HepG2 (cell line): Measurements from ENCODE around the gene TXNDC11. TPM values are rescaled to one million over a fixed set of nuclear protein-coding genes. Genes with fewer than 3 reads are reported as not detected.

ENCODE experiments used
- ATAC-seq: fragments of 200-7000 bp; cut with Tn5 transposase; 3 replicates; pipeline ENCODE4 v1.9.1; 2020; ENCODE audit warnings: mild to moderate bottlenecking, moderate library complexity
- BruUV-seq: library from RNA; stranded (reverse); fragments of 400-500 nt; replicated peaks from 2 replicates; lab custom pipeline; 2021; lab: Mats Ljungman, UMichigan
- CTCF ChIA-PET: fragments of 300-600 bp; formaldehyde crosslinking; extraction: SDS; loops from one replicate; lab custom pipeline; 2021; ENCODE audit warnings: low total read pairs, inconsistent platforms, low intra/inter-chr PET ratio; lab: Yijun Ruan, JAX
- POLR2A ChIA-PET: fragments of 350-600 bp; sonication (Branson Sonifier 250); formaldehyde crosslinking; loops from one replicate; lab custom pipeline; 2020; ENCODE audit warnings: antibody characterized with exemption, inconsistent platforms; lab: Yijun Ruan, JAX
- DNase-seq: peaks from one replicate; pipeline ENCODE4 v3.0.0-alpha.2; 2015; ENCODE audit warnings: low spot score
- FAIRE-seq: peaks from 3 replicates; lab custom pipeline; 2011; peaks lifted over from hg19 to GRCh38; lab: Jason Lieb, UNC
- H2AFZ ChIP-seq: one replicate; pipeline ENCODE4 v1.6.1; 2011; ENCODE audit warnings: low read length, inconsistent platforms
- H3K27ac ChIP-seq: fragments of 300-600 bp; 3 replicates; pipeline ENCODE4 v1.8.0; 2011; ENCODE audit warnings: mixed run types, mild to moderate bottlenecking, mixed read lengths, low read length, inconsistent platforms; ENCODE audit not compliant: insufficient read depth; ENCODE audit errors: extremely low read length
- H3K27me3 ChIP-seq, 2 experiments: fragments of 200-600 bp in 1 of 2; 2 replicates in 1 of 2; 3 replicates in 1 of 2; pipeline versions ENCODE4 v1.6.0 to v1.8.0; 2011; ENCODE audit warnings: low read length in 2 of 2, mild to moderate bottlenecking in 2 of 2, moderate library complexity in 2 of 2, inconsistent platforms in 1 of 2; ENCODE audit not compliant: insufficient read depth in 2 of 2, control insufficient read depth in 1 of 2
- H3K36me3 ChIP-seq, 2 experiments: fragments of 200-600 bp in 1 of 2; replicated peaks in 1 of 2; 2 replicates in 1 of 2; 3 replicates in 1 of 2; pipeline versions ENCODE4 v1.5.1 to v1.8.0; 2011; ENCODE audit warnings: low read length in 2 of 2, inconsistent platforms in 1 of 2; ENCODE audit not compliant: insufficient read depth in 2 of 2, control insufficient read depth in 1 of 2
- H3K4me1 ChIP-seq: 2 replicates; pipeline ENCODE4 v1.5.1; 2012; ENCODE audit warnings: low read length, inconsistent platforms; ENCODE audit not compliant: insufficient read depth
- H3K4me2 ChIP-seq: 2 replicates; pipeline ENCODE4 v1.6.0; 2011; ENCODE audit warnings: low read depth, low read length, inconsistent platforms
- H3K4me3 ChIP-seq, 3 experiments: fragments of 200-600 bp in 1 of 3; sonication (generic), shearing (Covaris generic) in 1 of 3; replicated peaks in 1 of 3; 2 replicates each; pipeline ENCODE4 v1.5.1; 2011 to 2016; ENCODE audit warnings: low read length in 3 of 3, inconsistent platforms in 2 of 3, low read depth in 2 of 3, mild to moderate bottlenecking in 2 of 3, control low read depth in 1 of 3, mixed read lengths in 1 of 3; ENCODE audit not compliant: insufficient read depth in 1 of 3
- H3K79me2 ChIP-seq: one replicate; pipeline ENCODE4 v1.6.1; 2011; ENCODE audit warnings: low read length, inconsistent platforms; ENCODE audit not compliant: insufficient read depth
- H3K9ac ChIP-seq: 2 replicates; pipeline ENCODE4 v1.6.0; 2011; ENCODE audit warnings: mild to moderate bottlenecking, low read depth, low read length, inconsistent platforms; ENCODE audit not compliant: insufficient read depth
- H3K9me3 ChIP-seq: 2 replicates; pipeline ENCODE4 v1.5.1; 2012; ENCODE audit warnings: mild to moderate bottlenecking, low read length
- H4K20me1 ChIP-seq: 2 replicates; pipeline ENCODE4 v1.6.0; 2011; ENCODE audit warnings: inconsistent platforms, mild to moderate bottlenecking, low read length, moderate library complexity; ENCODE audit not compliant: insufficient read depth
- FOXO1 ChIP-seq: sonication (generic); formaldehyde crosslinking; IDR thresholded peaks from 2 replicates; pipeline ENCODE4 v1.4.0; 2020; ENCODE audit warnings: missing genetic modification reagents
- HIVEP1 ChIP-seq: sonication (generic); formaldehyde crosslinking; IDR thresholded peaks from 2 replicates; pipeline ENCODE4 v1.4.0; 2020; ENCODE audit warnings: mild to moderate bottlenecking, missing genetic modification reagents
- HOXA5 ChIP-seq: sonication (generic); formaldehyde crosslinking; IDR thresholded peaks from 2 replicates; pipeline ENCODE4 v1.4.0; 2020; ENCODE audit warnings: missing genetic modification reagents
- NFE2 ChIP-seq: sonication (generic); formaldehyde crosslinking; IDR thresholded peaks from 2 replicates; pipeline ENCODE4 v1.4.0; 2020; ENCODE audit warnings: missing genetic modification reagents
- NR2F1 ChIP-seq, 2 experiments: fragments of 450-650 bp in 1 of 2; formaldehyde crosslinking in 1 of 2; IDR thresholded peaks; 2 replicates each; pipeline versions ENCODE4 v1.5.0 to v1.6.1; 2016 to 2020; ENCODE audit warnings: mild to moderate bottlenecking in 1 of 2, missing compliant biosample characterization in 1 of 2, missing genetic modification reagents in 1 of 2, moderate library complexity in 1 of 2
- SIX1 ChIP-seq: sonication (generic); formaldehyde crosslinking; IDR thresholded peaks from 2 replicates; pipeline ENCODE4 v1.4.0; 2020; ENCODE audit warnings: missing genetic modification reagents, borderline replicate concordance
- SNAI1 ChIP-seq: sonication (generic); formaldehyde crosslinking; IDR thresholded peaks from 2 replicates; pipeline ENCODE4 v1.5.0; 2020; ENCODE audit warnings: mild to moderate bottlenecking, missing genetic modification reagents, borderline replicate concordance
- ZFP41 ChIP-seq: sonication (generic); formaldehyde crosslinking; IDR thresholded peaks from 2 replicates; pipeline ENCODE4 v1.4.0; 2020; ENCODE audit warnings: mild to moderate bottlenecking, missing genetic modification reagents, borderline replicate concordance
- ZNF496 ChIP-seq: sonication (generic); formaldehyde crosslinking; IDR thresholded peaks from 2 replicates; pipeline ENCODE4 v1.8.1; 2023; ENCODE audit warnings: mild to moderate bottlenecking, moderate library complexity, missing genetic modification reagents; ENCODE audit not compliant: insufficient replicate concordance
- ZNF629 ChIP-seq: sonication (generic); formaldehyde crosslinking; conservative IDR thresholded peaks from 2 replicates; pipeline ENCODE4 v1.5.0; 2020; ENCODE audit warnings: missing genetic modification reagents
- ZNF788 ChIP-seq: sonication (generic); formaldehyde crosslinking; IDR thresholded peaks from 2 replicates; pipeline ENCODE4 v1.5.0; 2020; ENCODE audit warnings: mild to moderate bottlenecking, missing genetic modification reagents, borderline replicate concordance
- WGBS: methylation state at CpG from one replicate; pipeline ENCODE4 v1.1.6; 2017; ENCODE audit warnings: low lambda C conversion rate; 5-methylcytosine and 5-hydroxymethylcytosine counted together
- in situ Hi-C: cut with HindIII; loops from 2 replicates; pipeline ENCODE4 v1.10.0; 2017; ENCODE audit warnings: low pct_unique_long_range_greater_than_20kb; ENCODE audit not compliant: extremely low pct_ligation_motif_present
- intact Hi-C: fragments of 100-400 bp; cut with micrococcal nuclease; formaldehyde crosslinking; loops from one replicate; pipeline ENCODE4 v1.10.0; 2022; ENCODE audit not compliant: unreplicated experiment
- polyA plus RNA-seq, 8 experiments: library from polyadenylated mRNA; depleted of rRNA in 3 of 8; stranded (reverse) in 7 of 8; unstranded in 1 of 8; fragments of >200 nt; fragmentation: Illumina TruSeq in 4 of 8; extraction: Trizol in 4 of 8; gene quantifications; 2 replicates each; pipeline versions ENCODE4 v1.2.1 to v1.2.3, GENCODE V29; 2011 to 2016; ENCODE audit warnings: low read depth in 4 of 8, missing spikeins in 1 of 8, mixed read lengths in 1 of 8; ENCODE audit not compliant: insufficient read depth in 1 of 8
- total RNA-seq, 5 experiments: library from RNA; depleted of rRNA; stranded (reverse); fragments of >200 nt; fragmentation: Illumina TruSeq; extraction: Trizol; gene quantifications; 2 replicates each; pipeline ENCODE4 v1.2.3, GENCODE V29; 2016; ENCODE audit warnings: low read depth in 1 of 5
- TF ChIP-seq, protein P1 (sequence below): IDR thresholded peaks from 2 replicates; pipeline ENCODE4 v1.6.1; 2016; ENCODE audit warnings: mild to moderate bottlenecking, missing biosample characterization, missing genetic modification reagents
- TF ChIP-seq, protein P2 (sequence below): sonication (generic); formaldehyde crosslinking; IDR thresholded peaks from 2 replicates; pipeline ENCODE4 v1.8.0; 2022; ENCODE audit warnings: missing genetic modification reagents, mild to moderate bottlenecking, borderline replicate concordance
- TF ChIP-seq, protein P3 (sequence below): IDR thresholded peaks from 2 replicates; pipeline ENCODE4 v1.6.1; 2016; ENCODE audit warnings: control low read depth
- TF ChIP-seq, protein P4 (sequence below): sonication (generic); formaldehyde crosslinking; IDR thresholded peaks from 2 replicates; pipeline ENCODE4 v1.4.0; 2020; ENCODE audit warnings: missing genetic modification reagents
- TF ChIP-seq, protein P5 (sequence below): sonication (generic); formaldehyde crosslinking; IDR thresholded peaks from 2 replicates; pipeline ENCODE4 v1.8.1; 2023; ENCODE audit warnings: mild to moderate bottlenecking, missing genetic modification reagents
- TF ChIP-seq, protein P6 (sequence below): sonication (generic); formaldehyde crosslinking; IDR thresholded peaks from 2 replicates; pipeline ENCODE4 v1.5.1; 2020; ENCODE audit warnings: missing genetic modification reagents, mild to moderate bottlenecking, borderline replicate concordance

TXNDC11 gene
- total and polyA plus RNA-seq, 2 of the 13 experiments (the other 11 are each of a cell fraction or from before 2014, with no cell fraction given), result 74.9 to 123 TPM

DNA sequence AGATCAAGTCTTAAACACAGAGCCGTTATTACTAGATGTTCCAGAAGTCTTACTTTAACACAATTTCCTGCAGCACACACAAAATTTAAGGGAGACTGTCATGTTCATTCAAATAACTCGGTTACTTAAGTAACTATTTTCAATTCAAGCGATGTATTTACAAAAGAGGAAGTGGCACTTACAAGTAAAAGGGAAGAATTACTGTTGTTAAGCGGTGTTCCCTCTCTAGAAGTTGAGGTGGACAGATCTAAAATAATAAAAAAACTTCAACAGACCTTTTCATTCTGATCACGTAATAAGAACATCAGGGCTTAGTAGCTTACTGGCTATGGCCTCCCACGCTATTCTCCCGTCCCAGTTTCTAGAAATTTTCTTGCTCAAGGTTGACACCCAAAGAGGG is 26.2 kb upstream of the TXNDC11 start:
- Histone ChIP-seq H3K36me3 (peaks cover 35 to 76% of the 10 kb centered on the region in 2 experiments), H3K4me2 (no peak overlapping the region), H3K9me3 (no peaks in the 10 kb centered on the region), H3K4me3 (no peak overlapping the region), H3K27me3 (no peaks in the 10 kb centered on the region), H3K27ac (no peak overlapping the region), H3K79me2 (no peaks in the 10 kb centered on the region), H4K20me1 (no peaks in the 10 kb centered on the region), H2AFZ (no peak overlapping the region), H3K4me1 (no peaks in the 10 kb centered on the region), H3K9ac (no peak overlapping the region)
- no peak for ATAC-seq
- TF ChIP-seq FOXO1 (CRISPR knock-in tag) (no peak), HIVEP1 (CRISPR knock-in tag) (no peak), ZFP41 (CRISPR knock-in tag) (no peak), SNAI1 (CRISPR knock-in tag) (no peak), ZNF496 (CRISPR knock-in tag) (no peak), ZNF788 (CRISPR knock-in tag) (no peak), NFE2 (no peak), ZNF629 (CRISPR knock-in tag) (no peak), SIX1 (no peak), NR2F1 (CRISPR knock-in tag; IDR thresholded peaks at IDR 0.05) (no peak), HOXA5 (no peak)
- TF ChIP-seq, protein P1, sequence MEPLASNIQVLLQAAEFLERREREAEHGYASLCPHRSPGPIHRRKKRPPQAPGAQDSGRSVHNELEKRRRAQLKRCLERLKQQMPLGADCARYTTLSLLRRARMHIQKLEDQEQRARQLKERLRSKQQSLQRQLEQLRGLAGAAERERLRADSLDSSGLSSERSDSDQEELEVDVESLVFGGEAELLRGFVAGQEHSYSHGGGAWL, result no peak
- TF ChIP-seq, protein P2, sequence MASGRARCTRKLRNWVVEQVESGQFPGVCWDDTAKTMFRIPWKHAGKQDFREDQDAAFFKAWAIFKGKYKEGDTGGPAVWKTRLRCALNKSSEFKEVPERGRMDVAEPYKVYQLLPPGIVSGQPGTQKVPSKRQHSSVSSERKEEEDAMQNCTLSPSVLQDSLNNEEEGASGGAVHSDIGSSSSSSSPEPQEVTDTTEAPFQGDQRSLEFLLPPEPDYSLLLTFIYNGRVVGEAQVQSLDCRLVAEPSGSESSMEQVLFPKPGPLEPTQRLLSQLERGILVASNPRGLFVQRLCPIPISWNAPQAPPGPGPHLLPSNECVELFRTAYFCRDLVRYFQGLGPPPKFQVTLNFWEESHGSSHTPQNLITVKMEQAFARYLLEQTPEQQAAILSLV, result no peak
- TF ChIP-seq, protein P3, sequence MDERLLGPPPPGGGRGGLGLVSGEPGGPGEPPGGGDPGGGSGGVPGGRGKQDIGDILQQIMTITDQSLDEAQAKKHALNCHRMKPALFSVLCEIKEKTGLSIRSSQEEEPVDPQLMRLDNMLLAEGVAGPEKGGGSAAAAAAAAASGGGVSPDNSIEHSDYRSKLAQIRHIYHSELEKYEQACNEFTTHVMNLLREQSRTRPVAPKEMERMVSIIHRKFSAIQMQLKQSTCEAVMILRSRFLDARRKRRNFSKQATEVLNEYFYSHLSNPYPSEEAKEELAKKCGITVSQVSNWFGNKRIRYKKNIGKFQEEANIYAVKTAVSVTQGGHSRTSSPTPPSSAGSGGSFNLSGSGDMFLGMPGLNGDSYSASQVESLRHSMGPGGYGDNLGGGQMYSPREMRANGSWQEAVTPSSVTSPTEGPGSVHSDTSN (CRISPR knock-in tag), result no peak
- TF ChIP-seq, protein P4, sequence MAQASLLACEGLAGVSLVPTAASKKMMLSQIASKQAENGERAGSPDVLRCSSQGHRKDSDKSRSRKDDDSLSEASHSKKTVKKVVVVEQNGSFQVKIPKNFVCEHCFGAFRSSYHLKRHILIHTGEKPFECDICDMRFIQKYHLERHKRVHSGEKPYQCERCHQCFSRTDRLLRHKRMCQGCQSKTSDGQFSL, result no peak
- TF ChIP-seq, protein P5, sequence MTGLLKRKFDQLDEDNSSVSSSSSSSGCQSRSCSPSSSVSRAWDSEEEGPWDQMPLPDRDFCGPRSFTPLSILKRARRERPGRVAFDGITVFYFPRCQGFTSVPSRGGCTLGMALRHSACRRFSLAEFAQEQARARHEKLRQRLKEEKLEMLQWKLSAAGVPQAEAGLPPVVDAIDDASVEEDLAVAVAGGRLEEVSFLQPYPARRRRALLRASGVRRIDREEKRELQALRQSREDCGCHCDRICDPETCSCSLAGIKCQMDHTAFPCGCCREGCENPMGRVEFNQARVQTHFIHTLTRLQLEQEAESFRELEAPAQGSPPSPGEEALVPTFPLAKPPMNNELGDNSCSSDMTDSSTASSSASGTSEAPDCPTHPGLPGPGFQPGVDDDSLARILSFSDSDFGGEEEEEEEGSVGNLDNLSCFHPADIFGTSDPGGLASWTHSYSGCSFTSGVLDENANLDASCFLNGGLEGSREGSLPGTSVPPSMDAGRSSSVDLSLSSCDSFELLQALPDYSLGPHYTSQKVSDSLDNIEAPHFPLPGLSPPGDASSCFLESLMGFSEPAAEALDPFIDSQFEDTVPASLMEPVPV (CRISPR knock-in tag), result no peak
- TF ChIP-seq, protein P6, sequence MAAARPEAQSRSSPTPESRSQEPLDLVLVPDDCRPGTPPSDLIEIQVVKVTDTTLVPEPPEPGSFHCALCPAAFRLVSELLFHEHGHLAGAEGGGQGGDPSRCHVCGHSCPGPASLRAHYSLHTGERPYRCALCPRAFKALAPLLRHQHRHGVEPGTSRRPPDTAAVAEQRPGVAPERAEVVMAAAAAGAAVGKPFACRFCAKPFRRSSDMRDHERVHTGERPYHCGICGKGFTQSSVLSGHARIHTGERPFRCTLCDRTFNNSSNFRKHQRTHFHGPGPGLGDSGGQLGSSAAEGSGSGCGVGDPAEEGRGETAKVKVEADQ, result no peak
- ChIA-PET POLR2A (no interaction called here), CTCF (no interaction called here)
- WGBS, result 97% methylated on average over 7 of the region's 7 CpGs
- in situ Hi-C loops (no loop called here), intact Hi-C loops (no loop called here)
- no peak for DNase-seq
- TSS peak; percentile 32 for BruUV-seq
- FAIRE-seq, result no peak
